C4-2B (cell line): Measurements from ENCODE around the gene LRRC49.
"Not testable (repeated sequence)": the region's sequence is repeated elsewhere in the genome, so short reads cannot be mapped to it uniquely, and the experiment has no call there.

Experiments
- H3K27ac ChIP-seq: fragments of 450-650 bp; 2 replicates; pipeline ENCODE4 v1.5.1; 2017
- CTCF ChIP-seq: fragments of 450-650 bp; conservative IDR thresholded peaks from 2 replicates; pipeline ENCODE4 v1.5.1; 2017; ENCODE audit warnings: mild to moderate bottlenecking
- ZFX ChIP-seq: fragments of 450-650 bp; IDR thresholded peaks from 2 replicates; pipeline ENCODE4 v1.6.1; 2017

Gene LRRC49

GRCh38 chr15:71042356-71042922, 149.8 kb downstream of the LRRC49 start:
- no peak overlapping the region for H3K27ac ChIP-seq
- TF ChIP-seq ZFX (no peak), CTCF (no peak)

GRCh38 chr15:71043373-71043772, 150.7 kb downstream of the LRRC49 start:
- TF ChIP-seq ZFX (no peak), CTCF (no peak)

GRCh38 chr15:71044006-71044405, 151.4 kb downstream of the LRRC49 start:
- TF ChIP-seq CTCF: no peak
- no peak overlapping the region for H3K27ac ChIP-seq

More at GRCh38 chr15:71043373-71043772, 150.7 kb downstream of the LRRC49 start:
- H3K27ac ChIP-seq: no peak overlapping the region

- not testable (repeated sequence) for H3K27ac ChIP-seq
Observed at GRCh38 chr15:71046146-71046545, 153.5 kb downstream of the LRRC49 start.

- no peak overlapping the region for H3K27ac ChIP-seq
- TF ChIP-seq ZFX: no peak
- no peak for TF ChIP-seq CTCF
Observed at GRCh38 chr15:71048913-71049675, 156.5 kb downstream of the LRRC49 start.

GRCh38 chr15:71049706-71050422, 157.2 kb downstream of the LRRC49 start:
- TF ChIP-seq ZFX (no peak), CTCF (no peak)
- H3K27ac ChIP-seq: no peak overlapping the region

- TF ChIP-seq CTCF: no peak
- no peak for TF ChIP-seq ZFX
- H3K27ac ChIP-seq: no peak overlapping the region
Observed at GRCh38 chr15:71050461-71050860, 157.8 kb downstream of the LRRC49 start.
